Tibial artery (tissue), 4 donors: Measurements from ENCODE around the gene RNU6-1.
A peak's percentile ranks its signal among the peaks of the same experiment; 100 is the strongest.

Experiments used
- DNase-seq, 2 donors: peaks; one replicate each; pipeline ENCODE4 v3.0.0-alpha.2; 2019
- H3K27ac ChIP-seq, 2 donors: fragments of 200-600 bp; sonication (generic) in 1 of 2; 1 replicate in 1 of 2; 2 replicates in 1 of 2; pipeline ENCODE4 v1.5.1; 2018 to 2019; ENCODE audit warnings: mild to moderate bottlenecking in 1 of 2
- H3K27me3 ChIP-seq, 2 donors: fragments of 200-600 bp; sonication (generic) in 1 of 2; one replicate each; pipeline versions ENCODE4 v1.5.1 to v1.6.0; 2016 to 2019
- H3K36me3 ChIP-seq, 3 donors: fragments of 200-600 bp; sonication (generic) in 2 of 3; one replicate each; pipeline ENCODE4 v1.5.1; 2016 to 2019; ENCODE audit warnings: mild to moderate bottlenecking in 2 of 3
- H3K4me1 ChIP-seq, 4 donors: fragments of 200-600 bp; sonication (generic) in 2 of 4; 1 replicate in 3 of 4; 2 replicates in 1 of 4; pipeline ENCODE4 v1.5.1; 2016 to 2019
- H3K4me3 ChIP-seq, 2 donors: fragments of 200-600 bp; sonication (generic) in 1 of 2; 1 replicate in 1 of 2; 2 replicates in 1 of 2; pipeline ENCODE4 v1.5.1; 2018 to 2019; ENCODE audit warnings: mild to moderate bottlenecking in 2 of 2
- H3K9me3 ChIP-seq, 3 donors: fragments of 200-600 bp; sonication (generic) in 1 of 3; one replicate each; pipeline ENCODE4 v1.5.1; 2016 to 2019
- CTCF ChIP-seq, 2 experiments: fragments of 200-600 bp in 1 of 2; fragments of 450-650 bp in 1 of 2; IDR thresholded peaks; one replicate each; pipeline ENCODE4 v1.5.1; 2017 to 2019; ENCODE audit warnings: antibody characterized with exemption in 2 of 2, mild to moderate bottlenecking in 1 of 2, moderate library complexity in 1 of 2
- intact Hi-C: fragments of 100-400 bp; cut with DNase I; formaldehyde crosslinking; loops from one replicate; pipeline ENCODE4 v1.15.0; 2023; ENCODE audit warnings: low total_unique reads

The RNU6-1 gene

GRCh38 chr15:67841513-67841762 lies 1.6 kb upstream of the RNU6-1 start:
- peak overlapping the region; percentile 94 to 98 for H3K27ac ChIP-seq
- H3K36me3 ChIP-seq, result no peaks in the 10 kb centered on the region
- peak overlapping the region; percentile 89 to 98 for H3K4me3 ChIP-seq
- H3K9me3 ChIP-seq, result no peaks in the 10 kb centered on the region
- no peaks in the 10 kb centered on the region for H3K27me3 ChIP-seq
- intact Hi-C loops, result no loop called here
- no peak for TF ChIP-seq CTCF (IDR thresholded peaks at IDR 0.05)
- H3K4me1 ChIP-seq, result peaks cover 0 to 23% (median 11%) of the 10 kb centered on the region in 4 donors
- no peak for DNase-seq

- DNase-seq, result peak; percentile 42 to 78
- H3K9me3 ChIP-seq, result no peaks in the 10 kb centered on the region
- H3K4me1 ChIP-seq, result peaks cover 0 to 28% (median 15%) of the 10 kb centered on the region in 4 donors
- no peak for TF ChIP-seq CTCF (IDR thresholded peaks at IDR 0.05)
- intact Hi-C loops, result no loop called here
- peak overlapping the region; percentile 94 to 98 for H3K27ac ChIP-seq
- no peaks in the 10 kb centered on the region for H3K36me3 ChIP-seq
- peaks cover 0 to under 1% of the 10 kb centered on the region in 2 donors for H3K27me3 ChIP-seq
- peak overlapping the region; percentile 89 to 98 for H3K4me3 ChIP-seq
Measured at GRCh38 chr15:67840749-67841512, 1.1 kb upstream of the RNU6-1 start.

GRCh38 chr15:67839499-67839928 lies 331 bp downstream of the RNU6-1 start:
- Histone ChIP-seq H3K27me3 (peaks cover 0 to 15% of the 10 kb centered on the region in 2 donors), H3K4me1 (peaks cover 0 to 42% (median 30%) of the 10 kb centered on the region in 4 donors), H3K36me3 (no peaks in the 10 kb centered on the region), H3K4me3 (peak overlapping the region; percentile 89 to 98), H3K9me3 (no peaks in the 10 kb centered on the region), H3K27ac (peak overlapping the region; percentile 94 to 98)
- DNase-seq, result peak in 1 of 2 donors; percentile 65
- TF ChIP-seq CTCF (IDR thresholded peaks at IDR 0.05), result no peak
- intact Hi-C loops, result loop anchor here (5.0 to 10.0 kb wide), 2 partner anchors 295 to 317 kb away; partner anchors contain the start of genes C15orf61 and MAP2K5

GRCh38 chr15:67838789-67839332 lies 984 bp downstream of the RNU6-1 start:
- H3K27ac ChIP-seq, result peak overlapping the region; percentile 94 to 98
- peaks cover 0 to 21% of the 10 kb centered on the region in 2 donors for H3K27me3 ChIP-seq
- H3K4me3 ChIP-seq, result peak overlapping the region; percentile 89 to 98
- TF ChIP-seq CTCF (IDR thresholded peaks at IDR 0.05), result peak; percentile 11 to 41
- no peaks in the 10 kb centered on the region for H3K36me3 ChIP-seq
- DNase-seq, result peak; percentile 67 to 86
- H3K9me3 ChIP-seq, result no peaks in the 10 kb centered on the region
- peaks cover 0 to 49% (median 36%) of the 10 kb centered on the region in 4 donors for H3K4me1 ChIP-seq
- intact Hi-C loops, result loop anchor here (5.0 to 10.0 kb wide), 2 partner anchors 294 to 317 kb away; partner anchors contain the start of genes C15orf61 and MAP2K5

GRCh38 chr15:67836955-67837354 lies 2.9 kb downstream of the RNU6-1 start:
- intact Hi-C loops, result loop anchor here (2.0 to 10.0 kb wide), 3 partner anchors 292 to 380 kb away; partner anchors contain the start of genes C15orf61 and MAP2K5
- DNase-seq, result peak in 1 of 2 donors; percentile 42
- no peak for TF ChIP-seq CTCF (IDR thresholded peaks at IDR 0.05)
- Histone ChIP-seq H3K4me3 (no peak overlapping the region), H3K27ac (no peak overlapping the region), H3K27me3 (peaks cover 0 to 40% of the 10 kb centered on the region in 2 donors), H3K4me1 (peaks cover 0 to 64% (median 50%) of the 10 kb centered on the region in 4 donors), H3K36me3 (no peaks in the 10 kb centered on the region), H3K9me3 (no peaks in the 10 kb centered on the region)
